ENCODE data around the gene CD2BP2.

GRCh38 chr16:30369091-30369937, 14.2 kb upstream of the CD2BP2 start:
- TF ChIP-seq CTCF (IDR thresholded peaks at IDR 0.05; ENCODE audit: low read depth, low read length, missing input control) (no peak), ATF3 (IDR thresholded peaks at IDR 0.05) (no peak), FOXA2 (IDR thresholded peaks at IDR 0.05) (no peak), NR2F2 (IDR thresholded peaks at IDR 0.05) (no peak)

All from liver (tissue), 3 donors.